HAP-1 (cell line): ENCODE data around the gene S100A2.
A peak's percentile ranks its signal among the peaks of the same experiment; 100 is the strongest.

Experiments used
- DNase-seq, 2 experiments: peaks; one replicate each; pipeline ENCODE4 v3.0.0-alpha.2; 2016 to 2020; ENCODE audit warnings: low spot score in 2 of 2
- H3K27me3 ChIP-seq: fragments of 250-450 bp; sonication (Bioruptor Pico); 2 replicates; pipeline ENCODE4 v1.5.1; 2020; ENCODE audit warnings: low read depth, mild to moderate bottlenecking, moderate library complexity
- H3K36me3 ChIP-seq: fragments of 250-450 bp; sonication (Bioruptor Pico); replicated peaks from 2 replicates; pipeline ENCODE4 v1.5.1; 2020; ENCODE audit warnings: mild to moderate bottlenecking
- H3K4me1 ChIP-seq: fragments of 250-450 bp; sonication (Bioruptor Pico); 2 replicates; pipeline ENCODE4 v1.5.1; 2020; ENCODE audit warnings: mild to moderate bottlenecking
- H3K4me3 ChIP-seq: fragments of 250-450 bp; sonication (Bioruptor Pico); 2 replicates; pipeline ENCODE4 v1.5.1; 2020; ENCODE audit warnings: mild to moderate bottlenecking, moderate library complexity
- H3K9me3 ChIP-seq: fragments of 250-450 bp; sonication (Bioruptor Pico); 2 replicates; pipeline ENCODE4 v1.5.1; 2020; ENCODE audit warnings: mild to moderate bottlenecking, moderate library complexity
- in situ Hi-C: fragments of 300-500 bp; cut with MboI; formaldehyde crosslinking; loops from 3 replicates; pipeline ENCODE4 v1.14.3; 2020; ENCODE audit warnings: low sequenced_read_pairs, inconsistent platforms, mixed read lengths

S100A2 gene

GRCh38 chr1:153565529-153566374, at the start of gene S100A2:
TSS of gene S100A2 (minus strand) at chr1:153565844. CDS start at chr1:153563877, 1,967 bp downstream.
- H3K27me3 ChIP-seq = no peaks in the 10 kb centered on the region
- H3K36me3 ChIP-seq = no peaks in the 10 kb centered on the region
- H3K9me3 ChIP-seq = no peaks in the 10 kb centered on the region
- no peak for DNase-seq
- no peak within 1 kb of the TSS for H3K4me3 ChIP-seq
- in situ Hi-C loops = loop anchor here (10.0 kb wide), 2 partner anchors 51 to 211 kb away; partner anchors contain the start of gene S100A9
- H3K4me1 ChIP-seq = peaks cover 12% of the 10 kb centered on the region

GRCh38 chr1:153615406-153615805, 49.8 kb upstream of the S100A2 start:
- Histone ChIP-seq H3K27me3 (no peaks in the 10 kb centered on the region), H3K4me3 (no peak overlapping the region), H3K36me3 (peaks cover 6% of the 10 kb centered on the region), H3K4me1 (no peaks in the 10 kb centered on the region), H3K9me3 (no peaks in the 10 kb centered on the region)
- in situ Hi-C loops = no loop called here
- no peak for DNase-seq

GRCh38 chr1:153614906-153615305, 49.3 kb upstream of the S100A2 start:
- H3K4me3 ChIP-seq = no peak overlapping the region
- DNase-seq = no peak
- H3K9me3 ChIP-seq = no peaks in the 10 kb centered on the region
- in situ Hi-C loops = no loop called here
- H3K27me3 ChIP-seq = no peaks in the 10 kb centered on the region
- peaks cover 6% of the 10 kb centered on the region for H3K36me3 ChIP-seq
- no peaks in the 10 kb centered on the region for H3K4me1 ChIP-seq

DNA sequence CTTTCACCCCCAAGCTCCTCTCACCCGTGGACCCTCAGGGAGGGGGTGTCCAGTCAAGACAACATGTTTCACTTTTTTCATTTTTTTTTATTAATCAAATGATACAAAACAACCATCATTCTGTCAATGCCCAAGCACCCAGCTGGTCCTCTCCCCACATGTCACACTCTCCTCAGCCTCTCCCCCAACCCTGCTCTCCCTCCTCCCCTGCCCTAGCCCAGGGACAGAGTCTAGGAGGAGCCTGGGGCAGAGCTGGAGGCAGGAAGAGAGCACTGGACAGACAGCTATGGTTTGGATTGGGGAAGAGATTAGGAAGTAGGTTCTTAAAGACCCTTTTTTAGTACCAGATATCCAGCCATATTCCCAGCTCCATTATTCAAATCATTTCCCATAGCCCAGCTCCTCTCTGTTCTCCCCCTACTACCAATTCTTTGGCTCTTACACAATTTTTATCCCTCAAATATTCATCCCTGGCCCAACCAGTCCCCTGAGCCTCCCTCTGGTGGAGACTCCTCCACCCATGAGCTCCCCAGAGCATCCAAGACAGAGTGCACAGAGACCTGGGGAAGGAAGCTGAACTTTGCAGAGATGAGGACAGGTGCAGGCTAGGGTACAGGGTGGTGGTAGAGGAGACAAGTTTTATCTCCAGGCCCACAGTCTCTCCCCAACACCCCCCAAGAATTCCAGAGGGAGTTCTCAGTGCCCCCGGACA, 48.7 kb upstream of the S100A2 start:
- Histone ChIP-seq H3K9me3 (no peaks in the 10 kb centered on the region), H3K4me1 (peaks cover under 1% of the 10 kb centered on the region), H3K27me3 (no peaks in the 10 kb centered on the region), H3K4me3 (no peak overlapping the region), H3K36me3 (peaks cover under 1% of the 10 kb centered on the region; the same call in 1 of the 2 replicates)
- in situ Hi-C loops = no loop called here
- no peak for DNase-seq

DNA sequence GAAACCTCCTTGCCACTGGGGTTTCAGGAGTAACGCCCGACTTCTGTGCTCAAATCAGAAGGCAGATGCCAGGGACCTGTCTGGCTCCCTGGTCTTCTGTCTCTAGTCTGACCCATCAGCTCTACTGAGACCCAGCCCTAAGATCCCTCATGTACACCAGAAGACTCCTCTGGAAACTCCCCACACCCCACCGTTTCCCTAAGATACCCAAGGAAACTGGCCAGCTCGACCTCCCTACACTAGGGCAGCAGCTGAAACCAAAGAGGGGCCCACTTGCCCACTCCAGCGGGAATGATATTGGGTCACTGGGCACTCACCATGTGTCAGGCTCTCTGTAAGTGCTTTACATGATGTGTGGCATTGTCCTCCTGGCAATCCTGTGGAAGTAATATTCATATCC, 47.8 kb upstream of the S100A2 start:
- Histone ChIP-seq H3K27me3 (no peaks in the 10 kb centered on the region), H3K36me3 (no peaks in the 10 kb centered on the region), H3K4me3 (no peak overlapping the region), H3K9me3 (no peaks in the 10 kb centered on the region), H3K4me1 (peaks cover 10% of the 10 kb centered on the region)
- in situ Hi-C loops = no loop called here
- no peak for DNase-seq

DNA sequence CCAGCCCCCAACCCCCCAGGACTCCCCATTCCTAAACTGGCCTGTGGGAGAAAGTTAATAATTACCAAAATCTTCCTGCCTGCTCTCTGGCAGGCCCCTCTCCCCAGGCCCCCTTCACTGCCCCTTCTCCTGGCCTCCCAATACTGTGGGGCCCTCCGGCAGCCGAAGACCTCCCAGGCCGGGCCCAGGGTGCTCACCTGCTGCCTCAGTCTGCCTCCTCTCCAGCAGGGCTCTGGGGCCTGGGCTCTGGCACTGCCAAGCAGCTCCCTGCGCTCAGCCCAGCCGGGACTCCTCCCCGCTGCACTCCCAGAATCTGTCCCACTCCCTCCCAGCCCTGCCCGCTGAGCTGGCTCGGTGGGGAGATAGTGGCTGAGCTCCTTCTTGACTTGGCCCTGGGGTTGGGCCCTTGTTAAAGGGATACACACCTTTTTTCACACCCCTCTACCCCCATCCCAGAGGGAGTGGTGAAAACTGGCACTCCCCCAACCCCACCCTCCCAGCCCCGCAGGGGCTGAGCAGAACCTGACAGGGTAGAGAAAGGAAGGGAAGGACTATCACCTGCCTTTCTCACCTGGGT, 47.2 kb upstream of the S100A2 start, which contains the start of gene S100A16:
Gene S100A16, minus strand, starts transcription at position 383 of the 577 bp plus-strand sequence. CDS start 4,986 bp downstream, outside the sequence.
- no peak for DNase-seq
- no peaks in the 10 kb centered on the region for H3K9me3 ChIP-seq
- no peaks in the 10 kb centered on the region for H3K36me3 ChIP-seq
- H3K4me3 ChIP-seq = no peak within 1 kb of the TSS
- in situ Hi-C loops = no loop called here
- no peaks in the 10 kb centered on the region for H3K27me3 ChIP-seq
- peaks cover 10% of the 10 kb centered on the region for H3K4me1 ChIP-seq

GRCh38 chr1:153612111-153612754, 46.6 kb upstream of the S100A2 start:
- DNase-seq = no peak
- no peak overlapping the region for H3K4me3 ChIP-seq
- in situ Hi-C loops = no loop called here

DNA sequence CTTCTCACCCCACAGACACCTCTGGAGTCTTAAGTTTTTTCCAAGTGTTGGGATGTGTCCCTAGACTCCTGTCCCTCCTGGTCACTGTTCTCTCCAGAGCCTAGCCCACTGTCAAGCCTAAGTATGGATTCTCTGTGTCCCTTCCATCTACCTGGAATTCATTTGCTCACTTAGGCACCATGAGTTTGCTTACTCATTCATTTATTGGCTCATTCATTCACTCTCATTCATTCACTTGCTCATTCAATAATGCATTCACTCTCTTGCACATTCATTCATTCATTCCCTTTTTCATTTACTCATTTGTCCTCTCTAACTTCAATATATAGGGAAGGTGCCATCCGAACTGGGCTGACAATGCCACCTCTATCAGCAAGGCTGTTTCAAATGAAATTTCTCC, 45.7 kb upstream of the S100A2 start:
- Histone ChIP-seq H3K4me1 (peaks cover 10% of the 10 kb centered on the region), H3K36me3 (no peaks in the 10 kb centered on the region), H3K4me3 (no peak overlapping the region), H3K27me3 (no peaks in the 10 kb centered on the region), H3K9me3 (no peaks in the 10 kb centered on the region)
- in situ Hi-C loops = no loop called here
- DNase-seq = no peak

More at GRCh38 chr1:153612111-153612754, 46.6 kb upstream of the S100A2 start:
- Histone ChIP-seq H3K27me3 (no peaks in the 10 kb centered on the region), H3K9me3 (no peaks in the 10 kb centered on the region), H3K36me3 (no peaks in the 10 kb centered on the region), H3K4me1 (peaks cover 10% of the 10 kb centered on the region)

GRCh38 chr1:153610811-153611301, 45.2 kb upstream of the S100A2 start:
- Histone ChIP-seq H3K36me3 (no peaks in the 10 kb centered on the region), H3K9me3 (no peaks in the 10 kb centered on the region), H3K4me3 (no peak overlapping the region), H3K27me3 (no peaks in the 10 kb centered on the region), H3K4me1 (peaks cover 10% of the 10 kb centered on the region)
- in situ Hi-C loops = no loop called here
- no peak for DNase-seq

GRCh38 chr1:153610334-153610733, 44.7 kb upstream of the S100A2 start:
- H3K27me3 ChIP-seq = no peaks in the 10 kb centered on the region
- in situ Hi-C loops = no loop called here
- no peaks in the 10 kb centered on the region for H3K36me3 ChIP-seq
- no peak overlapping the region for H3K4me3 ChIP-seq
- no peaks in the 10 kb centered on the region for H3K9me3 ChIP-seq
- DNase-seq = no peak
- peaks cover 14% of the 10 kb centered on the region for H3K4me1 ChIP-seq

DNA sequence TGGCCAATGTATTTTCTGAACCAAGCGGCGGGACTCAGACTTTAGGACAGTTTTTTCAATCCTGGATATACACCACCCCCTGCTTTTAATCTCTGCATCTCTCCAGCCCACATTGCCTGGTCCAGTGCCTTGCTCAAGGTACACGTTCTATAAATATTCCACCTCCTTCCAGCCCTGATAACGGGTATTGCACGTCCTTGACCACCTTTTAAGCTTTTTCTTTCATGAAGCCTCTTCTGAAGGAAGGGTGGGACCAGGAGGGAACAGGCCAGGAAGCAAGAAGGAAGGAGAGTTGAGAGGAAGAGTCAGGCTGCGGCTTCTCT, 43.9 kb upstream of the S100A2 start:
- H3K27me3 ChIP-seq = no peaks in the 10 kb centered on the region
- H3K4me1 ChIP-seq = peaks cover 14% of the 10 kb centered on the region
- H3K9me3 ChIP-seq = no peaks in the 10 kb centered on the region
- H3K4me3 ChIP-seq = no peak overlapping the region
- in situ Hi-C loops = no loop called here
- no peaks in the 10 kb centered on the region for H3K36me3 ChIP-seq
- no peak for DNase-seq

GRCh38 chr1:153608742-153609584, 43.3 kb upstream of the S100A2 start:
- peak in 1 of 2 experiments; percentile 61 for DNase-seq
- H3K4me1 ChIP-seq = peaks cover 14% of the 10 kb centered on the region
- H3K4me3 ChIP-seq = no peak overlapping the region

More at GRCh38 chr1:153608742-153609584, 43.3 kb upstream of the S100A2 start:
- no peaks in the 10 kb centered on the region for H3K27me3 ChIP-seq
- in situ Hi-C loops = no loop called here
- no peaks in the 10 kb centered on the region for H3K9me3 ChIP-seq
- H3K36me3 ChIP-seq = no peaks in the 10 kb centered on the region
